GM23338 (cell line): ENCODE data around the gene GRM8. TPM values are rescaled to one million over a fixed set of nuclear protein-coding genes. Genes with fewer than 3 reads are reported as not detected.

ENCODE experiments used
- ATAC-seq: fragments of 200-7000 bp; cut with Tn5 transposase; 3 replicates; pipeline ENCODE4 v1.9.1; 2020
- DNase-seq: peaks from one replicate; pipeline ENCODE4 v3.0.0-alpha.2; 2015; ENCODE audit warnings: low spot score
- H2AFZ ChIP-seq: fragments of 200-600 bp; sonication (generic); 2 replicates; pipeline ENCODE4 v1.8.0; 2016; ENCODE audit warnings: antibody characterized with exemption, mild to moderate bottlenecking, moderate library complexity
- H3F3A ChIP-seq: fragments of 200-600 bp; sonication (generic); replicated peaks from 2 replicates; pipeline ENCODE4 v1.8.0; 2017; ENCODE audit warnings: antibody characterized with exemption, mixed run types, low read depth
- H3K27ac ChIP-seq: fragments of 200-600 bp; sonication (generic); 2 replicates; pipeline ENCODE4 v1.6.1; 2016; ENCODE audit warnings: low read depth
- H3K27me3 ChIP-seq: fragments of 200-600 bp; sonication (generic); 2 replicates; pipeline ENCODE4 v1.8.0; 2016; ENCODE audit warnings: mild to moderate bottlenecking, mixed run types, moderate library complexity; ENCODE audit not compliant: insufficient read depth
- H3K36me3 ChIP-seq: fragments of 200-600 bp; sonication (generic); 2 replicates; pipeline ENCODE4 v1.8.0; 2016; ENCODE audit warnings: mild to moderate bottlenecking; ENCODE audit not compliant: insufficient read depth
- H3K4me1 ChIP-seq: fragments of 200-600 bp; sonication (generic); 2 replicates; pipeline ENCODE4 v1.8.0; 2016; ENCODE audit warnings: mild to moderate bottlenecking, moderate library complexity; ENCODE audit not compliant: insufficient read depth
- H3K4me2 ChIP-seq: fragments of 200-600 bp; sonication (generic); 2 replicates; pipeline ENCODE4 v1.7.1; 2017; ENCODE audit warnings: mixed run types
- H3K4me3 ChIP-seq: fragments of 200-600 bp; sonication (generic); 2 replicates; pipeline ENCODE4 v1.6.1; 2016; ENCODE audit warnings: mixed run types
- H3K79me2 ChIP-seq: fragments of 200-600 bp; sonication (generic); replicated peaks from 2 replicates; pipeline ENCODE4 v1.8.0; 2017; ENCODE audit warnings: mild to moderate bottlenecking; ENCODE audit not compliant: insufficient read depth
- H3K9me2 ChIP-seq: fragments of 200-600 bp; sonication (generic); 2 replicates; pipeline ENCODE4 v1.8.0; 2017; ENCODE audit not compliant: insufficient read depth
- H4K20me1 ChIP-seq: fragments of 200-600 bp; sonication (generic); replicated peaks from 2 replicates; pipeline ENCODE4 v1.8.0; 2017; ENCODE audit warnings: mild to moderate bottlenecking; ENCODE audit not compliant: insufficient read depth
- H3K27ac Mint-ChIP-seq: 2 replicates; pipeline ENCODE4 v1.8.0; 2020; ENCODE audit warnings: inconsistent platforms, mild to moderate bottlenecking, moderate library complexity, mixed read lengths
- H3K27me3 Mint-ChIP-seq: 3 replicates; pipeline ENCODE4 v1.8.0; 2022; ENCODE audit warnings: low read depth, mild to moderate bottlenecking, moderate library complexity, mixed read lengths, inconsistent platforms; ENCODE audit not compliant: insufficient read depth, poor library complexity
- H3K36me3 Mint-ChIP-seq: 3 replicates; pipeline ENCODE4 v1.8.0; 2021; ENCODE audit warnings: low read depth, mild to moderate bottlenecking, inconsistent platforms, moderate library complexity, mixed read lengths
- H3K4me1 Mint-ChIP-seq: 3 replicates; pipeline ENCODE4 v1.8.0; 2020; ENCODE audit warnings: mild to moderate bottlenecking, inconsistent platforms, mixed read lengths
- H3K4me3 Mint-ChIP-seq: 3 replicates; pipeline ENCODE4 v1.8.0; 2021; ENCODE audit warnings: moderate library complexity, mild to moderate bottlenecking, inconsistent platforms, mixed read lengths
- H3K9me3 Mint-ChIP-seq: 3 replicates; pipeline ENCODE4 v1.8.0; 2020; ENCODE audit warnings: moderate library complexity, mild to moderate bottlenecking, inconsistent platforms, mixed read lengths
- CREB1 ChIP-seq: fragments of 250-450 bp; sonication (Bioruptor Pico); IDR thresholded peaks from 2 replicates; pipeline ENCODE4 v1.5.0; 2020; ENCODE audit warnings: low read depth, mild to moderate bottlenecking, moderate library complexity
- EZH2 ChIP-seq: fragments of 200-600 bp; sonication (generic); IDR thresholded peaks from one replicate; pipeline ENCODE4 v1.8.0; 2017; ENCODE audit warnings: antibody characterized with exemption, mild to moderate bottlenecking, low read depth; ENCODE audit not compliant: unreplicated experiment
- EZH2phosphoT487 ChIP-seq: fragments of 200-600 bp; sonication (generic); IDR thresholded peaks from one replicate; pipeline ENCODE4 v1.8.1; 2018; ENCODE audit warnings: antibody characterized with exemption; ENCODE audit not compliant: unreplicated experiment
- JUNB ChIP-seq: IDR thresholded peaks from one replicate; pipeline ENCODE4 v1.6.1; 2016; ENCODE audit warnings: antibody characterized with exemption; ENCODE audit not compliant: unreplicated experiment
- NANOG ChIP-seq: IDR thresholded peaks from 2 replicates; pipeline ENCODE4 v1.6.1; 2016; ENCODE audit warnings: antibody characterized with exemption, borderline replicate concordance
- POLR2AphosphoS5 ChIP-seq: IDR thresholded peaks from 2 replicates; pipeline ENCODE4 v1.6.1; 2016; ENCODE audit warnings: antibody characterized with exemption, low read depth
- REST ChIP-seq: IDR thresholded peaks from one replicate; pipeline ENCODE4 v1.6.1; 2018; ENCODE audit warnings: antibody characterized with exemption; ENCODE audit not compliant: unreplicated experiment
- STAT1 ChIP-seq: IDR thresholded peaks from one replicate; pipeline ENCODE4 v1.6.1; 2016; ENCODE audit warnings: antibody characterized with exemption; ENCODE audit not compliant: unreplicated experiment
- ZNF114 ChIP-seq: fragments of 250-450 bp; sonication (Bioruptor Pico); IDR thresholded peaks from 2 replicates; pipeline ENCODE4 v1.5.0; 2020; ENCODE audit warnings: mild to moderate bottlenecking, moderate library complexity
- ZNF331 ChIP-seq: fragments of 250-450 bp; sonication (Bioruptor Pico); IDR thresholded peaks from 2 replicates; pipeline ENCODE4 v1.5.0; 2020; ENCODE audit warnings: low read depth, mild to moderate bottlenecking, moderate library complexity
- polyA plus RNA-seq: library from polyadenylated mRNA; unstranded; fragments of >200 nt; fragmentation: Nextera tagmentation; extraction: Ambion mirVana; gene quantifications from 2 replicates; pipeline ENCODE4 v1.2.1, GENCODE V29; 2016
- total RNA-seq: library from RNA; depleted of rRNA; stranded (reverse); fragments of >200 nt; shearing (Covaris generic); gene quantifications from 2 replicates; pipeline ENCODE4 v1.2.3, GENCODE V29; 2014
- TF ChIP-seq, protein P1 (sequence below), 2 experiments: fragments of 200-600 bp in 1 of 2; sonication (generic) in 1 of 2; conservative IDR thresholded peaks; 2 replicates each; pipeline versions ENCODE4 v1.5.1 to v1.6.1; 2016 to 2017; ENCODE audit warnings: antibody characterized with exemption in 2 of 2, low read depth in 2 of 2, mild to moderate bottlenecking in 2 of 2, moderate library complexity in 1 of 2
- TF ChIP-seq, protein P2 (sequence below): IDR thresholded peaks from 2 replicates; pipeline ENCODE4 v1.6.1; 2016; ENCODE audit warnings: antibody characterized with exemption
- TF ChIP-seq, protein P3 (sequence below): fragments of 250-450 bp; sonication (Bioruptor Pico); IDR thresholded peaks from 2 replicates; pipeline ENCODE4 v1.5.0; 2020; ENCODE audit warnings: mild to moderate bottlenecking, moderate library complexity

GRM8 gene
- total and polyA plus RNA-seq, 2 experiments from 2014 or later = 1.9 to 6.6 TPM

- Histone ChIP-seq H3K4me1 (no peaks in the 10 kb centered on the region), H3K36me3 (no peaks in the 10 kb centered on the region), H3F3A (no peaks in the 10 kb centered on the region), H3K27ac (no peak overlapping the region), H2AFZ (no peak overlapping the region), H3K9me2 (no peaks in the 10 kb centered on the region), H3K79me2 (no peaks in the 10 kb centered on the region), H4K20me1 (no peaks in the 10 kb centered on the region), H3K4me2 (no peak overlapping the region), H3K4me3 (no peak overlapping the region), H3K27me3 (no peaks in the 10 kb centered on the region)
- Mint-ChIP-seq H3K36me3 (no peaks in the 10 kb centered on the region), H3K9me3 (no peaks in the 10 kb centered on the region), H3K27ac (no peak overlapping the region), H3K4me3 (no peak overlapping the region), H3K27me3 (no peaks in the 10 kb centered on the region), H3K4me1 (no peaks in the 10 kb centered on the region)
- ATAC-seq = no peak
- TF ChIP-seq EZH2 = no peak
- TF ChIP-seq, protein P1, sequence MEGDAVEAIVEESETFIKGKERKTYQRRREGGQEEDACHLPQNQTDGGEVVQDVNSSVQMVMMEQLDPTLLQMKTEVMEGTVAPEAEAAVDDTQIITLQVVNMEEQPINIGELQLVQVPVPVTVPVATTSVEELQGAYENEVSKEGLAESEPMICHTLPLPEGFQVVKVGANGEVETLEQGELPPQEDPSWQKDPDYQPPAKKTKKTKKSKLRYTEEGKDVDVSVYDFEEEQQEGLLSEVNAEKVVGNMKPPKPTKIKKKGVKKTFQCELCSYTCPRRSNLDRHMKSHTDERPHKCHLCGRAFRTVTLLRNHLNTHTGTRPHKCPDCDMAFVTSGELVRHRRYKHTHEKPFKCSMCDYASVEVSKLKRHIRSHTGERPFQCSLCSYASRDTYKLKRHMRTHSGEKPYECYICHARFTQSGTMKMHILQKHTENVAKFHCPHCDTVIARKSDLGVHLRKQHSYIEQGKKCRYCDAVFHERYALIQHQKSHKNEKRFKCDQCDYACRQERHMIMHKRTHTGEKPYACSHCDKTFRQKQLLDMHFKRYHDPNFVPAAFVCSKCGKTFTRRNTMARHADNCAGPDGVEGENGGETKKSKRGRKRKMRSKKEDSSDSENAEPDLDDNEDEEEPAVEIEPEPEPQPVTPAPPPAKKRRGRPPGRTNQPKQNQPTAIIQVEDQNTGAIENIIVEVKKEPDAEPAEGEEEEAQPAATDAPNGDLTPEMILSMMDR (conservative IDR thresholded peaks at IDR 0.05; ENCODE audit: low read depth in 2 of 2) = no peak
- no peak for TF ChIP-seq REST
- TF ChIP-seq NANOG = no peak
- TF ChIP-seq POLR2AphosphoS5 = no peak
- TF ChIP-seq, protein P2, sequence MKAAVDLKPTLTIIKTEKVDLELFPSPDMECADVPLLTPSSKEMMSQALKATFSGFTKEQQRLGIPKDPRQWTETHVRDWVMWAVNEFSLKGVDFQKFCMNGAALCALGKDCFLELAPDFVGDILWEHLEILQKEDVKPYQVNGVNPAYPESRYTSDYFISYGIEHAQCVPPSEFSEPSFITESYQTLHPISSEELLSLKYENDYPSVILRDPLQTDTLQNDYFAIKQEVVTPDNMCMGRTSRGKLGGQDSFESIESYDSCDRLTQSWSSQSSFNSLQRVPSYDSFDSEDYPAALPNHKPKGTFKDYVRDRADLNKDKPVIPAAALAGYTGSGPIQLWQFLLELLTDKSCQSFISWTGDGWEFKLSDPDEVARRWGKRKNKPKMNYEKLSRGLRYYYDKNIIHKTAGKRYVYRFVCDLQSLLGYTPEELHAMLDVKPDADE = no peak
- TF ChIP-seq, protein P3, sequence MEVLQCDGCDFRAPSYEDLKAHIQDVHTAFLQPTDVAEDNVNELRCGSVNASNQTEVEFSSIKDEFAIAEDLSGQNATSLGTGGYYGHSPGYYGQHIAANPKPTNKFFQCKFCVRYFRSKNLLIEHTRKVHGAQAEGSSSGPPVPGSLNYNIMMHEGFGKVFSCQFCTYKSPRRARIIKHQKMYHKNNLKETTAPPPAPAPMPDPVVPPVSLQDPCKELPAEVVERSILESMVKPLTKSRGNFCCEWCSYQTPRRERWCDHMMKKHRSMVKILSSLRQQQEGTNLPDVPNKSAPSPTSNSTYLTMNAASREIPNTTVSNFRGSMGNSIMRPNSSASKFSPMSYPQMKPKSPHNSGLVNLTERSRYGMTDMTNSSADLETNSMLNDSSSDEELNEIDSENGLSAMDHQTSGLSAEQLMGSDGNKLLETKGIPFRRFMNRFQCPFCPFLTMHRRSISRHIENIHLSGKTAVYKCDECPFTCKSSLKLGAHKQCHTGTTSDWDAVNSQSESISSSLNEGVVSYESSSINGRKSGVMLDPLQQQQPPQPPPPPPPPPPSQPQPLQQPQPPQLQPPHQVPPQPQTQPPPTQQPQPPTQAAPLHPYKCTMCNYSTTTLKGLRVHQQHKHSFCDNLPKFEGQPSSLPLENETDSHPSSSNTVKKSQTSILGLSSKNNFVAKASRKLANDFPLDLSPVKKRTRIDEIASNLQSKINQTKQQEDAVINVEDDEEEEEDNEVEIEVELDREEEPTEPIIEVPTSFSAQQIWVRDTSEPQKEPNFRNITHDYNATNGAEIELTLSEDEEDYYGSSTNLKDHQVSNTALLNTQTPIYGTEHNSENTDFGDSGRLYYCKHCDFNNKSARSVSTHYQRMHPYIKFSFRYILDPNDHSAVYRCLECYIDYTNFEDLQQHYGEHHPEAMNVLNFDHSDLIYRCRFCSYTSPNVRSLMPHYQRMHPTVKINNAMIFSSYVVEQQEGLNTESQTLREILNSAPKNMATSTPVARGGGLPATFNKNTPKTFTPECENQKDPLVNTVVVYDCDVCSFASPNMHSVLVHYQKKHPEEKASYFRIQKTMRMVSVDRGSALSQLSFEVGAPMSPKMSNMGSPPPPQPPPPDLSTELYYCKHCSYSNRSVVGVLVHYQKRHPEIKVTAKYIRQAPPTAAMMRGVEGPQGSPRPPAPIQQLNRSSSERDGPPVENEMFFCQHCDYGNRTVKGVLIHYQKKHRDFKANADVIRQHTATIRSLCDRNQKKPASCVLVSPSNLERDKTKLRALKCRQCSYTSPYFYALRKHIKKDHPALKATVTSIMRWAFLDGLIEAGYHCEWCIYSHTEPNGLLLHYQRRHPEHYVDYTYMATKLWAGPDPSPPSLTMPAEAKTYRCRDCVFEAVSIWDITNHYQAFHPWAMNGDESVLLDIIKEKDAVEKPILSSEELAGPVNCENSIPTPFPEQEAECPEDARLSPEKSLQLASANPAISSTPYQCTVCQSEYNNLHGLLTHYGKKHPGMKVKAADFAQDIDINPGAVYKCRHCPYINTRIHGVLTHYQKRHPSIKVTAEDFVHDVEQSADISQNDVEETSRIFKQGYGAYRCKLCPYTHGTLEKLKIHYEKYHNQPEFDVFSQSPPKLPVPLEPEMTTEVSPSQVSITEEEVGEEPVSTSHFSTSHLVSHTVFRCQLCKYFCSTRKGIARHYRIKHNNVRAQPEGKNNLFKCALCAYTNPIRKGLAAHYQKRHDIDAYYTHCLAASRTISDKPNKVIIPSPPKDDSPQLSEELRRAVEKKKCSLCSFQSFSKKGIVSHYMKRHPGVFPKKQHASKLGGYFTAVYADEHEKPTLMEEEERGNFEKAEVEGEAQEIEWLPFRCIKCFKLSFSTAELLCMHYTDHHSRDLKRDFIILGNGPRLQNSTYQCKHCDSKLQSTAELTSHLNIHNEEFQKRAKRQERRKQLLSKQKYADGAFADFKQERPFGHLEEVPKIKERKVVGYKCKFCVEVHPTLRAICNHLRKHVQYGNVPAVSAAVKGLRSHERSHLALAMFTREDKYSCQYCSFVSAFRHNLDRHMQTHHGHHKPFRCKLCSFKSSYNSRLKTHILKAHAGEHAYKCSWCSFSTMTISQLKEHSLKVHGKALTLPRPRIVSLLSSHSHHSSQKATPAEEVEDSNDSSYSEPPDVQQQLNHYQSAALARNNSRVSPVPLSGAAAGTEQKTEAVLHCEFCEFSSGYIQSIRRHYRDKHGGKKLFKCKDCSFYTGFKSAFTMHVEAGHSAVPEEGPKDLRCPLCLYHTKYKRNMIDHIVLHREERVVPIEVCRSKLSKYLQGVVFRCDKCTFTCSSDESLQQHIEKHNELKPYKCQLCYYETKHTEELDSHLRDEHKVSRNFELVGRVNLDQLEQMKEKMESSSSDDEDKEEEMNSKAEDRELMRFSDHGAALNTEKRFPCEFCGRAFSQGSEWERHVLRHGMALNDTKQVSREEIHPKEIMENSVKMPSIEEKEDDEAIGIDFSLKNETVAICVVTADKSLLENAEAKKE (CRISPR knock-in tag) = no peak
- no peak for TF ChIP-seq JUNB
- TF ChIP-seq CREB1 = no peak
- no peak for TF ChIP-seq ZNF331 (CRISPR knock-in tag)
- no peak for TF ChIP-seq ZNF114
- TF ChIP-seq EZH2phosphoT487 = no peak
- no peak for TF ChIP-seq STAT1
- no peak for DNase-seq
Observed at GRCh38 chr7:126450269-126450671, 802.5 kb downstream of the GRM8 start.
